NT2/D1 (cell line): Measurements from ENCODE around the gene MRFAP1.

ENCODE experiments used
- YY1 ChIP-seq: IDR thresholded peaks from 2 replicates; pipeline ENCODE4 v1.6.1; 2011; ENCODE audit not compliant: insufficient read length, insufficient read depth
- ZNF274 ChIP-seq: IDR thresholded peaks from 2 replicates; pipeline ENCODE4 v1.6.1; 2011; ENCODE audit warnings: mild to moderate bottlenecking, low read depth, low read length

GRCh38 chr4:6686104-6686787 lies 45.8 kb downstream of the MRFAP1 start:
- TF ChIP-seq YY1 = no peak
- TF ChIP-seq ZNF274 = no peak
